GM21737 (cell line): Measurements from ENCODE around the gene RNU2-1.
A peak's percentile ranks its signal among the peaks of the same experiment; 100 is the strongest.
"Not testable (repeated sequence)": the region's sequence is repeated elsewhere in the genome, so short reads cannot be mapped to it uniquely, and the experiment has no call there.

Source experiments
- ATAC-seq: cut with Tn5 transposase; IDR thresholded peaks from one replicate; pipeline ENCODE4 v1.9.1; 2021; ENCODE audit warnings: mild to moderate bottlenecking, moderate library complexity; ENCODE audit not compliant: unreplicated experiment

Gene RNU2-1

DNA sequence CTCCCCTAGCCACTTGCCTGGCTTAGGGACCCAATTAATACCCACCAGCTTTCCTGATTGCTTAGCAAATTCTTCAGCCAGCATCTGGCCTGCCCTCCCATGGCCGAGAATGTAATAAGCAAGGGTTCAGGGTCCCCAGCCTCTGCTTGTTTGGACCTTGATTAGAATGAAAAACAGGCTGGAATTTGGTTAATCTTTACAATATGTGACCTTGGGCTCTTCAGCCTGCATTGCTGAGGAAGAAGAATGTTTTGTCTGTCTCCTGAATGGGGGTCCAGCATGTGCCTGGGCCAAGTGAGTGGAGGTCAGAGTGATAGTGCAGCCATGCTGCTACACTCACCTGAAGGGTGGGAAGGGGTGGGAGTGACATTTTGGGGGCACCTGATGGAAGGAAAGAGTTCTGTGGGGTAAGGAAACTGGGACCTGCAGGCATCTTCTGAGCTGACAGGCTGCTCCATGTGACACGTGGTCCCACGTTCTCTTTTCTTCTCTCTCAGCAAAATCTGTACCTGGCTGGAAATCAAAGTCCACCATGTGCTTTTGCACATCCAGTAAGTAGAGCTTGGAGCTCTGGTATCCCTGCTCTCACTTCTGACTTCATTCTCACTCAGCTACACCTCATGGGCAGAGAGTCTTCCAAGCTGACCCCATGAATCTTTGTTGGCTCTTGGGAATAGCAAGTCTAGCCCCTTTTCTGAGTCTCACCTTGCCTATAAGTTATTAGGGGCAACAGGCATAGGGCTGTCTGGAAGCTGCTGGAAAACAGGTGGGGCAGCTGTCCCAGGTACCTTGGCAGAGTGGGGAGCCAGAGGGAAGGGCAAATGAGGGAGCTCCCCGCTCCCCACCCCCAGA is 16.8 kb downstream of the RNU2-1 start:
- no peak for ATAC-seq

DNA sequence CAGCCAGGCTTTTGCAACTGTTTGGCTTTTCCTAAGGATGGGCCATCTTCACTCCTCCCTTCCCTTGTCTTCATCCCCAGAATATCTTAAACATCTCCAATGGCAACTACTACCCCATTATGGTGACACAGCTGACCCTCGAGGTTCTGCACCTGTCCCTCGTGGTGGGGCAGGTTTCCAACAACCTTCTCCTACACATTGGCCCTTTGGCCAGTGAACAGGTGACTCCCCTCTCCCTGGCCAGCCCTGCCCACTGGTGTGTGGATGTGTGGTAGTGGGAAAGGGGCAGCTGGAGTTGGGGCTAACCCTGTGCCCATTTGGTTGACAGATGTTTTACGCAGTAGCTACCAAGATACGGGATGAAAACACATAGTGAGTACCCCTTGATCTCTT is 17.4 kb downstream of the RNU2-1 start:
- no peak for ATAC-seq

DNA sequence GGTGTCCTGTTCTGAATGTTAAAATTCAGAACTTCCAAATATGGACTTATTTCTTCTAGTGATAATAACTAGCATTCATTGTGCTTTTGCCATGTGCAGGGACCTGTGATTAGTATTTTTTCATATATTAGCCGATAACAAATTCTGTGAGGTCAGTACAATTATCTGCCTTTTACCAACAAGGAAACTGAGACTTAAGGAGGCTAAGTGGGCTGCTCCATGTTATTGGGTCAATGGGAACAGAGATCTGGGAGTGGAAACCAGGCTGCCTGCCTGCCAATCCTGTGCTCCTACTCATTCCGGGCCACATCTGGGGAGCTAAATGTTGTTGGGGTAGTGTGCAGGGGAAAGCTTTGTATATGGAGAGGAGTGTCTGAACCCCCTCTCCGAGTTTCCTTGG is 18.4 kb downstream of the RNU2-1 start:
- ATAC-seq: no peak

DNA sequence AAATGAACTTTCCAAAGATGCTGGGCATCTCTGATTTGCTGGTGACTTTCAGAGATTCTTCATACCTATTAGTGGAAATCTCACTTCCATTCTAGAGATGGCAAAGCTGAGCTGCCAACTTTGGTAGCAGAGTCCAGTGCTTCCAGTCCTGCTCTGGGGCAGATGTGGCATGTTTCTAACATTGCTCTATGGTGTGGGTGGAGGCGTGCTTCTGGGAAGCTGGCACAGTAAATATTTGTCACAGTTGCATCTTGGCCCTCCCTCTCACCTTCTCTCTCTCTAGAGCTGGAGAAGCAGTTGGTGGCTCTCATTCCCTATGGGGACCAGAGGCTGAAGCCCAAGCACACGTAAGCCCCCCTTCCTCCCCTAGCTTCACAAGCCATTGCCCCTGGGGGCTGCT is 20.2 kb downstream of the RNU2-1 start:
- ATAC-seq: no peak

DNA sequence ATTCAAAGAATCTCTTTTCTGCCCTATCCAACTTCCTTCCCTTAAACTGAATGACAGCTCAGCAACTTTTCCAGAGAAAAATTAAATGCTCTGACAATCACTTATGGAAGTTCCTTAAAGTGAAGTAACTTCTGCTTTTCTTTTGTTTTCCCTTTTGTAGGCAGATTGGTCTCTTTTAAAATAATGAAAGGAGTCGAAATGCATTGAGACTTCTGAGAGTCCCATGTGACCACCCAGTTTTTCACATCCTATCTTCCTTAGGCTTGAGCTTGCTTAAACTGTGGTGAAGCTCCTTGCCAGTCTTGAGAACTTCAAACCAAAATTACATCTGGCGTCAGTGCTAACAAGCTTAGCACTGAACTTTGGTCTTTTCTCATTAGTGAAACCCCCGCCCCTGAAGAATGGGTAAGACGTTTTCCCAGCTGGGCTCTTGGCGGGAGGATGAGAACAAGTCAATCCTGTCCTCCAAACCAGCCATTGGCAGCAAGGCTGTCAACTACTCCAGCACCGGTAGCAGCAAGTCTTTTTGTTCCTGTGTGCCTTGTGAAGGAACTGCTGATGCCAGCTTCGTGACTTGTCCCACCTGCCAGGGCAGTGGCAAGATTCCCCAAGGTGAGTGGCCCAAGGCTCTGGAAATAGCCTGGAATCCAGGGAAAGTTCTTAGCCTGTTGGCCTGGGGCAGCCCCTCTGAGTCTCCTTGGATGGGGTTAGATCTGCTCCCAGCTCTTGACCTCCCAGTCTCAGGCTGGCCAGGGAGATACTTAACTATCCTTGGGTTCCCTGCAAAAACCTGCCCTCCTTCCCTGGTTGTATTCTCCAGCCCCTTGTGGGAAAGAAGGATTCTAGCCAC is 20.9 kb downstream of the RNU2-1 start:
- ATAC-seq: no peak

DNA sequence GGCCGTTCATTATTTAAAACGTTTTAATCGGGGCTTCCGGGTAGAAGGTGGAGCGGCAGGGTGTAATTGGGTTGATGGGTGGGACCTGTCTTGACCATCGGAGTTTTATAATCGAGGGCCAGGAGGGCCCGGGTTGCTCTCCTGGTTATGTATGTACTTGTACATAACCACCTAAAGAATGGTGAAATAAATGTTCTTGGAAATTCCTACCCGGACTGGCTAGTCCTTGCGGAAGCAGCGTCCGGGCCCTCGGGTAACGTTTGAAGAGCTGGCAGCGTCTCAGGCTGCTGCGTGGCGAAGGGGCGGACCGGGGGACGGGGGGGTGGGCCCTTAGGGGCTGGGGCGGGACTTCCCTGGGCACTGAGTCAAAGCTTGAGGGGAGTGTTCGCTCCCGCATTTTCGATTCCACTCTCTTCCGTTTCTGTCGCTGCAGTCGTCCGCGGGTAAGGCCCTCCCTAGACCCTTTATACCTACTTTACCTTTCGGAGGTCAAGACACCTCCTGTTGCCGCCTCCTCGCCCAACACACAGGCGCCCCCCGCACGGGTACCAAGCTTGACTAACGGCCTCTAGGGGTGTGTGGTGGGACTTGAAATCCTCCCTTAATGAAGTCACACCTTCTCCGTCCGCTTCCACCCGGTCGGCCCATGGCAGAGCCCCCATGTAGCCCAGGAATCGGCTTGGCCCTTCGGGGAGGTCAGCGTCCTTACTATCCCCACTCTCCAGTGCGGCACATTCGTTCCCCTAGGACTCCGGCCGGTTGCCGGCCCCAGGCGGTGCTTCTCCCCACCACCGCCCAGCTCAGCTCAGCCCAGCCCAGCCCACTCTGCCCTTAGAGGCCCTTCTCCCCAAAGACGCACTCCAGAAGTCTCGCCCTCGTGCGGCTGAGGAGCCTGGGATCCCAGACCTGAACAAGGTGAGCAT is 22.0 kb downstream of the RNU2-1 start, which contains the start of gene TMEM106A:
TSS of gene TMEM106A (plus strand) at position 396 of the 923 bp plus-strand sequence. CDS start 1,167 bp downstream, outside the sequence.
- peak; percentile 74 for ATAC-seq

DNA sequence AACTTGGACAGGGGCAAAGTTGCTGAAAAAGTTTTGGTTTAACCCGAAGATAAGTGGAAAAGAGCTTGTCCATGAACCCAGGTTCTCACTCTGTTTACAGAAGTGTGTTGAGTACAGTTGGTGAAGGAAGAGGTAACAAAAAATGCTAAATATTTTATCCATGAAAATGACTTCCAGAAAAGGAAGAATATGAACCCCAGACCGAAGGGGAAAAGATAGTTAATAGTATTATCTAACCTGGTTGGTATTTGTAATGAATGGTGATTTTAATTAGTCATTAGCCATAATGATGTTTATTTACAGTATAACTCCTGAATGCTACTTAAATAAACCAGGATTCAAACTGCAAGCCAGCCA is 22.7 kb downstream of the RNU2-1 start:
- no peak for ATAC-seq

DNA sequence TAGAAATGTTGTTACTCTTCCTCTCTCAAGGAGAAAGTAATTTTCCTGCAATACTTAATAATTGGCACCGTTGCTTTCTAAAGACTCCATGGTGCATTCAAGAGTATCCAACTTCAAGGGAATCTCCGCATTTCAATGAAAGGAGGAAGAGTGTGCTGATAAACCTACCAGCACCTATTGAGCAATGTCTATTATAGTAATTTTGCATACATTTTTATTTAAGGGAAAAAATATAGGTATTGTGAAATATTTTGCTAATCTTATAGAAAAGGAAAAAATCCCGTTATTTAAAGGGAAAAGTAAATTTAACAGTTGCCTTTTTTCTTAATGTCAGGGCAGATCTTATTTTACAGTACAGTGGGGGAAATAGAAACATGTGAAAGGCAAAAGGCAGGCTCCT is 23.2 kb downstream of the RNU2-1 start:
- no peak for ATAC-seq

DNA sequence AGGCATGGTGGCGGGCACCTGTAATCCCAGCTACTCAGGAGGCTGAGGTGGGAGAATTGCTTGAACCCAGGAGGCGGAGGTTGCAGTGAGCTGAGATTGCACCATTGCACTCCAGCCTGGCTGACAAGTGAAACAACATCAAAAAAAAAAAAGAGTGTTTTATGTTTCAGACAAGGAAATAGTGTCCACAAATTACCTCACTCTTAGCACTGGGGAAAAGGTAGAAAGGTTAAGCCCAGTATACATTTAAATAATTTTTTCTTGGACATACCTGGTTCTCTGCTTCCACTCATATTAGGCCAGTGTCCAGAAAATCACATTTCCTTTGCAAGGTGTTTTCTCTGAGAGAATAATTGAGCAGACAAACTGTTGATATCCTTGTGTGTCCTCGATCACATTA is 30.8 kb downstream of the RNU2-1 start:
- not testable (repeated sequence) for ATAC-seq

DNA sequence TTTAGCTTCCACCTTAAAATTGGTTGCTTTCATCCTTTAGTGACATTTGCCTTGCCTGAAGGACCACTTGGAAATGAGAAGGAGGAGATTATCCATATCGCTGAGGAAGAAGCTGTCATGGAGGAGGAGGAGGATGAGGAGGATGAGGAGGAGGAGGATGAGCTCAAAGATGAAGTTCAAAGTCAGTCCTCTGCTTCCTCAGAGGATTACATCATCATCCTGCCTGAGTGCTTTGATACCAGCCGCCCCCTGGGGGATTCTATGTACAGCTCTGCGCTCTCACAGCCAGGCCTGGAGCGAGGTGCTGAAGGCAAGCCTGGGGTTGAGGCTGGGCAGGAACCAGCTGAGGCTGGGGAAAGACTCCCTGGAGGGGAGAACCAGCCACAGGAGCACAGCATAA is 33.6 kb downstream of the RNU2-1 start:
- ATAC-seq: no peak

DNA sequence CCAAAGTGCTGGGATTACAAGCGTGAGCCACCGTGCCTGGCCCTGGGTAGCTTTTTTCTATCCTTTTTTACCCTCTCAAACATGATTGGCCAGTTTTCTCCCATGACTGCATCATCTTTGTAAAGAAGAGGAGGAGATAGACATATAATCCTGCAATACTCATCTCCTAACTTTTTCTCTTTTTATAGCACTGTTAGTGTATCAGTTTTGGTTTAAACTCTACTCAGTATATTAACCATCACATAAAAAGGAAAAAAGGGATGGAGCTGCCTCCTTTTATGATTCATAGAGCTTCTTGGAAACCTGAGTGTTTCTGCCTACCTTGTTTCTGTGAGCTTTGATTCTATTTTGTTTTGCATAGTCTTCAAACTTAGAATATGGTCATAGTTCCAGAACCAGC is 34.1 kb downstream of the RNU2-1 start:
- no peak for ATAC-seq

DNA sequence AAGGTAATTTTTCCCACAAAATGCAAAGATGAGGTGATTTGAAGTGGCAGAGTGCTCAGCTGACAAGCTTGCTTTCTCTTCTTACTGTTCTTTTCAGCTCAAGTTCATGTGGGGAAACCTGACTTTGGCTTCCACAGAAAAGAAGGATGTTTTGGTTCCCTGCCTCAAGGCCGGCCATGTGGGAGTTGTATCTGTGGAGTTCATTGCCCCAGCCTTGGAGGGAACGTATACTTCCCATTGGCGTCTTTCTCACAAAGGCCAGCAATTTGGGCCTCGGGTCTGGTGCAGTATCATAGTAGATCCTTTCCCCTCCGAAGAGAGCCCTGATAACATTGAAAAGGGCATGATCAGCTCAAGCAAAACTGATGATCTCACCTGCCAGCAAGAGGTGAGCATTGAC is 40.5 kb downstream of the RNU2-1 start:
- no peak for ATAC-seq

DNA sequence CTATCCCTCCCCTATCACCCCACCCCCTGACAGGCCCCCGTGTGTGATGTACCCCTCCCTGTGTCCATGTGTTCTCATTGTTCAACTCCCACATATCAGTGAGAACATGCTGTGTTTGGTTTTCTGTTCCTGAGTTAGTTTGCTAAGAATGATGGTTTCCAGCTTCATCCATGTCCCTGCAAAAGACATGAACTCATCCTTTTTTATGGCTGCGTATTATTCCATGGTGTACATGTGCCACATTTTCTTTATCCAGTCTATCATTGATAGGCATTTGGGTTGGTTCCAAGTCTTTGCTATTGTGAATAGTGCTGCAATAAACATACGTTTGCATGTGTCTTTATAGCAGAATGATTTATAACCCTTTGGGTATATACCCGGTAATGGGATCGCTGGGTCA is 47.1 kb downstream of the RNU2-1 start:
- not testable (repeated sequence) for ATAC-seq

DNA sequence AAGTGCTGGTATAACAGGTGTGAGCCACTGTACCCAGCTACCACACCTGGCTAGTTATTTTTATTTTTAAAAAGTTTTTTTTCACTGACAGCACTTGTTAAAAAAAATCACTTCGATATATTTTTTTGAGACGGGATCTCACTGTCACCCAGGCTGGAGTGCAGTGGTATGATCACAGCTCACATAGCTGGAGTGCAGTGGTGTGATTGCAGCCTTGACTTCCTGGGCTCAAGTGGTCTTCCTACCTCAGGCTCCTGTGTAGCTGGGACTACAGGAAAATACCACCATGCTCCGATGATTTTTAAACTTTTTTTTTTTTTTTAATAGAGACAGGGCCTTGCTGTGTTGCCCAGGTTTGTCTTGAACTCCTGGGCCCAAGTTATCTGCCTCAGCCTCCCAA is 49.9 kb downstream of the RNU2-1 start:
- ATAC-seq: no peak
